ENCODE results near the gene CYB561D1. TPM values are rescaled to one million over a fixed set of nuclear protein-coding genes. Genes with fewer than 3 reads are reported as not detected.

Gene CYB561D1
- total RNA-seq, 1 donor from 2014 or later: 26.8 TPM

- Histone ChIP-seq H3K27me3 (no peaks in the 10 kb centered on the region), H3K9me3 (no peaks in the 10 kb centered on the region), H3K4me1 (peaks cover 6 to 12% of the 10 kb centered on the region in 2 donors), H3K27ac (no peak overlapping the region), H3K4me3 (no peak overlapping the region), H3K36me3 (no peaks in the 10 kb centered on the region)
- DNase-seq (ENCODE audit: low spot score in 2 of 2): peak in 1 of 2 donors; percentile 5
- TF ChIP-seq, protein P1, sequence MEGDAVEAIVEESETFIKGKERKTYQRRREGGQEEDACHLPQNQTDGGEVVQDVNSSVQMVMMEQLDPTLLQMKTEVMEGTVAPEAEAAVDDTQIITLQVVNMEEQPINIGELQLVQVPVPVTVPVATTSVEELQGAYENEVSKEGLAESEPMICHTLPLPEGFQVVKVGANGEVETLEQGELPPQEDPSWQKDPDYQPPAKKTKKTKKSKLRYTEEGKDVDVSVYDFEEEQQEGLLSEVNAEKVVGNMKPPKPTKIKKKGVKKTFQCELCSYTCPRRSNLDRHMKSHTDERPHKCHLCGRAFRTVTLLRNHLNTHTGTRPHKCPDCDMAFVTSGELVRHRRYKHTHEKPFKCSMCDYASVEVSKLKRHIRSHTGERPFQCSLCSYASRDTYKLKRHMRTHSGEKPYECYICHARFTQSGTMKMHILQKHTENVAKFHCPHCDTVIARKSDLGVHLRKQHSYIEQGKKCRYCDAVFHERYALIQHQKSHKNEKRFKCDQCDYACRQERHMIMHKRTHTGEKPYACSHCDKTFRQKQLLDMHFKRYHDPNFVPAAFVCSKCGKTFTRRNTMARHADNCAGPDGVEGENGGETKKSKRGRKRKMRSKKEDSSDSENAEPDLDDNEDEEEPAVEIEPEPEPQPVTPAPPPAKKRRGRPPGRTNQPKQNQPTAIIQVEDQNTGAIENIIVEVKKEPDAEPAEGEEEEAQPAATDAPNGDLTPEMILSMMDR (IDR thresholded peaks at IDR 0.05): no peak
- intact Hi-C loops (cut with DNase I): loop anchor here (5.0 kb wide), 1 partner anchor 200 kb away; the partner anchor contains the start of gene PSRC1
Measured at GRCh38 chr1:109482242-109482641, 11.7 kb upstream of the CYB561D1 start.

- Histone ChIP-seq H3K27me3 (no peaks in the 10 kb centered on the region), H3K9me3 (no peaks in the 10 kb centered on the region), H3K36me3 (no peaks in the 10 kb centered on the region), H3K27ac (peak overlapping the region; percentile 32 to 38), H3K4me3 (peak overlapping the region; percentile 74 to 79), H3K4me1 (peaks cover 6 to 12% of the 10 kb centered on the region in 2 donors)
- DNase-seq (ENCODE audit: low spot score in 2 of 2): peak in 1 of 2 donors; percentile 67
- intact Hi-C loops (cut with DNase I): loop anchor here (1.0 to 5.0 kb wide), 3 partner anchors 16 to 201 kb away; partner anchors contain the start of genes PSMA5 and PSRC1
- TF ChIP-seq, protein P1 (IDR thresholded peaks at IDR 0.05): no peak
Measured at GRCh38 chr1:109482791-109483671, 10.9 kb upstream of the CYB561D1 start.

GRCh38 chr1:109483672-109484518 lies 10.0 kb upstream of the CYB561D1 start, which contains the start of gene ATXN7L2:
Gene ATXN7L2, plus strand, starts transcription at chr1:109483905. Its CDS starts 49 bp downstream, at chr1:109483954.
- DNase-seq (ENCODE audit: low spot score in 2 of 2): peak; percentile 72 to 95
- H3K27me3 ChIP-seq: no peaks in the 10 kb centered on the region
- intact Hi-C loops (cut with DNase I): loop anchor here (1.0 to 5.0 kb wide), 3 partner anchors 17 to 202 kb away; partner anchors contain the start of genes PSMA5 and PSRC1

DNA sequence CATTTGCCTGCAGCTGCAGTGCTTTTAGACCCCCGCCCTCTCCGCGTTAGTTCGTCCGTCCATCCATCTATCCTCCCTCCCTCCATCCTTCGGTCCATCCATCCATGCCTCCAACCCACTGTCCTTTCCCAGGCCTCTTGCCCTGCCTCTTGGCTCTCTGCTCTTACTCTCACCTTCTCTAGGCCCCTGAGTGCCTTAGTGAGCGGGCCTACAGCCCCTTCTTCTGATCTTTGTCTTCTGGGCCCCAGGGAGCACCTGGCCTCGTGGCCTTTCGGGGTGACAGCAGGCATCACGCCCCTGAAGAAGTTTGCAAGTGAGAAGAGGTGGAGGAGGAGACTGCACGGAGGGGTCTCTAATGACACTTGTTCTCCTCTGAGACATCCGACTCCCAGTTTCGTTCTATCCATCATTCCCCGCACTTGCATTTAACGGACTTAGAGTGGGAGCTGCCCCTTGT lies 9.3 kb upstream of the CYB561D1 start:
- peak overlapping the region in 1 of 2 donors; percentile 91 for H3K27ac ChIP-seq
- peak overlapping the region; percentile 79 for H3K4me3 ChIP-seq
- no peaks in the 10 kb centered on the region for H3K27me3 ChIP-seq
- TF ChIP-seq, protein P1 (IDR thresholded peaks at IDR 0.05): no peak
- peaks cover 6 to 12% of the 10 kb centered on the region in 2 donors for H3K4me1 ChIP-seq
- H3K36me3 ChIP-seq: no peaks in the 10 kb centered on the region
- intact Hi-C loops (cut with DNase I): loop anchor here (5.0 kb wide), 1 partner anchor 202 kb away; the partner anchor contains the start of gene PSRC1
- DNase-seq (ENCODE audit: low spot score in 2 of 2): no peak
- no peaks in the 10 kb centered on the region for H3K9me3 ChIP-seq

More at GRCh38 chr1:109483672-109484518, 10.0 kb upstream of the CYB561D1 start, which contains the start of gene ATXN7L2:
- TF ChIP-seq, protein P1 (IDR thresholded peaks at IDR 0.05): no peak
- Histone ChIP-seq H3K4me1 (peaks cover 6 to 12% of the 10 kb centered on the region in 2 donors), H3K9me3 (no peaks in the 10 kb centered on the region), H3K27ac (peak within 1 kb of the TSS; percentile 91 to 93), H3K4me3 (peak within 1 kb of the TSS; percentile 79), H3K36me3 (no peaks in the 10 kb centered on the region)

GRCh38 chr1:109485001-109485400 lies 8.9 kb upstream of the CYB561D1 start:
- H3K36me3 ChIP-seq: no peaks in the 10 kb centered on the region
- TF ChIP-seq, protein P1 (IDR thresholded peaks at IDR 0.05): no peak
- H3K4me1 ChIP-seq: peaks cover 6 to 12% of the 10 kb centered on the region in 2 donors
- intact Hi-C loops (cut with DNase I): no loop called here
- peak overlapping the region; percentile 79 for H3K4me3 ChIP-seq
- DNase-seq (ENCODE audit: low spot score in 2 of 2): no peak
- H3K9me3 ChIP-seq: no peaks in the 10 kb centered on the region
- no peaks in the 10 kb centered on the region for H3K27me3 ChIP-seq
- H3K27ac ChIP-seq: no peak overlapping the region

All from ascending aorta (tissue), 2 donors.